HG02610 (cell line): ENCODE measurements around the gene POLK.
"Not testable (repeated sequence)": the region's sequence is repeated elsewhere in the genome, so short reads cannot be mapped to it uniquely, and the experiment has no call there.

Source experiments
- ATAC-seq: cut with Tn5 transposase; IDR thresholded peaks from one replicate; pipeline ENCODE4 v1.9.1; 2021; ENCODE audit warnings: mild to moderate bottlenecking, moderate library complexity; ENCODE audit not compliant: unreplicated experiment

The POLK gene

DNA sequence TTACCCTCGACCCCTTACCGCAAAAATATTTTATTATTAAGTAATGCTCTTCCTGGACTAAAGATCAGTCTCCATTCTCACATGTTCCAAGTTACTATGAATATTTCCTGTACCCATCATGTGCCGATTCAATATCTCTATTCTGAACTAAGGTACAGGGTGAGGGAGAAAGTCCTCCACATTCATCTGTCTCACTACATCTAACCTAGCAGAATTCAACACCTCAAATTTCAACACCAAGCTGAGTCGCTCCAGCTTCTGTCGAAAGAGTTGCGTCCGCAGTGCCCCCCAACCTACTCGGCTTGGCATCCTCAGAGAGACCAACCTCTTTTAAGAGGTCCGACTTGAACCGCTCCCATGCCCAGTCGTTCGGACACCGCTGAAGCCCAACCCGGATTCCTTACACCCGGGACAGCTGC lies 1.3 kb upstream of the POLK start:
- peak; percentile 0 for ATAC-seq

- ATAC-seq, result peak; percentile 22
Measured at GRCh38 chr5:75510836-75511434, 756 bp upstream of the POLK start.

GRCh38 chr5:75512383-75513074 lies 838 bp downstream of the POLK start:
- no peak for ATAC-seq

- no peak for ATAC-seq
Measured at GRCh38 chr5:75513841-75514240, 2.1 kb downstream of the POLK start.

DNA sequence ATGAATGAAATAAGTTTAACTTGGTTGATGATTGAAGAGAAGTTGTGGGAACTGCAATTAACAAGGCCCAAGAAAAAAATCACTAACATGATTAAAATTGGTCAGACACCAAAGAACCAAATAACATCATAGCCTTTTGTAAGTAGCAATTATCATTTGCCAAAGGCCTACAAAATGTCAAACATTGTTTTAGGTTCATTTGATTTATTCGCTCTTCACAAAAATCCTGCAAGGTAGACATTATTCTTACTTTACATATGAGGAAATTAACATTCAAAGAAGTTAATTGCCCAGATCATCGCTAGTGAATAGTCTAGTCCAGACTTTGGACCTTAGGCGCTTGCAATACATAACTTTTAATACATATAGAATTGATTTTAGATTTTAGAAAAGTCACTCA lies 2.6 kb downstream of the POLK start:
- ATAC-seq, result no peak

DNA sequence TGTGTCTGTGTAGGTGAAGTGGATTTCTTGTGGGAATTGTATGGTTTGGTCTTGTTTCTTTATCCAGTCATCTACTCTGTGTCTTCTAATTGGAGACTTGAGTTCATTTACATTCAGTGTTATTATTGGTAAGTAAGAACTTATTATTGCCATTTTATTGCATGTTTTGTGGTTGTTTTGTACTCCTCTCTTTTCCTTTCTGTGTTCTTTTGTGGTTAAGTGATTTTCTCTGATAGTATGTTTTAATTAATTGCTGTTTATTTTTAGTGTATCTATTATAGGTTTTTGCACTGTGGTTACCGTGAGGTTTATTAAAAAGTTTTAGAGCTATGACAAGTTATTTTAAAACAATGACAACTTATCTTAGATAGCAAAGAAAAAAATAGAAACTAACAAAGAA lies 8.1 kb downstream of the POLK start:
- no peak for ATAC-seq

GRCh38 chr5:75521195-75521594 lies 9.5 kb downstream of the POLK start:
- ATAC-seq, result no peak

DNA sequence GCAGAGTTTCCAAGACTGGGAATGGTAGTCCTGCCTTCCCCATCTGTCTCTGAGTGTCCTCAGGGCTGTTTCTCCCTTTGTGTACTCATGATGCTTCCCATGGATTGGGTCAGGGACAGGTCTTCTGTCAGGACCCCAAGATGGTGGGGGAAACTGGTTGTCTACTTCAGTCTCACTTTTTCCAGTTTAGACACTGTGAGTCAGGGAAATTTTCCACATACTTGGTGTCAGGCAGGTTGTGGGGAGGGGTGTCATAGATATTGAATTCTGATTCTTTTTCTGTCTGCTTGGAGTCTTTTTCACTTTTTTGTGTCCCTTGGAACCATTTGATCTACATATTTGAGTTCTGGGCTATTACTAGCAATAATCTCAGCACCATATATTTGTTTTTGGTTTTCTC lies 10.3 kb downstream of the POLK start:
- ATAC-seq, result no peak

- no peak for ATAC-seq
Measured at GRCh38 chr5:75522542-75522941, 10.9 kb downstream of the POLK start.

DNA sequence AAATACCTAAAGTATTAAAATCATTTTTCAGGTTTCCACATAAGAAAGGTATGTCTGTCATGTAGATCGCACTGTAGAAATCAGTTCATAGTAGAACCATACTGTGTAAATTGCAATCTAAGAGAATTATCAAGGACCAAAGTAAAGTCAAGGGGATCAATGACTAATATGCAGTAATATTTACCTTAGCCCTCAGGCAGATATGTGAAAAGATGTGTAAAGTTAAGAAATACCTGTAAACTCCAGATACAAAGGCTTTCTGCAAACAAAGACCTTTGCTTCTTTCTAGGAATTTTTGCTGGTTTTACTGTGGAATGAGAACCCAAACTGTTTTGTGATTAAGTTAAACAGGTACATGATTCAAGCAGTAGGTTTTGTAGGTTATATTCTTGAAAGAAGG lies 11.6 kb downstream of the POLK start:
- no peak for ATAC-seq

DNA sequence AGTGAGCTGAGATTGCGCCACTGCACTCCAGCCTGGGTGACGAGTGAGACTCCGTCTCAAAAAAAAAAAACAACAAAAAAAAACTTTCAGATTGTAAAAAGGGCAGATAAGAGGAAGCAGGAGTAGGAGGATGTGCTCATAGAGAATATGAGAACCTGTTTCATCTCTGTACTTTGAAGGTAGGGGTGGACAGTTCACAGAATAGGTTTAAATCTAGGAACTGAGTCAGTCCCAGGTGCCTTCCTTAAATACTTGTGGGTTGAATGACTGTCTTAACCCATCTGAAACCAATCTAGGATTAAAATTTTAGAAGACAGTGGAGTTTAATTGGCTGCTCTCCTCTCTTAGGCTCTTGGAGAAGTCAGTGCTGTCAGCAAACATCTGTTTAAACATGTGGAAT lies 12.4 kb downstream of the POLK start:
- ATAC-seq, result peak; percentile 96

DNA sequence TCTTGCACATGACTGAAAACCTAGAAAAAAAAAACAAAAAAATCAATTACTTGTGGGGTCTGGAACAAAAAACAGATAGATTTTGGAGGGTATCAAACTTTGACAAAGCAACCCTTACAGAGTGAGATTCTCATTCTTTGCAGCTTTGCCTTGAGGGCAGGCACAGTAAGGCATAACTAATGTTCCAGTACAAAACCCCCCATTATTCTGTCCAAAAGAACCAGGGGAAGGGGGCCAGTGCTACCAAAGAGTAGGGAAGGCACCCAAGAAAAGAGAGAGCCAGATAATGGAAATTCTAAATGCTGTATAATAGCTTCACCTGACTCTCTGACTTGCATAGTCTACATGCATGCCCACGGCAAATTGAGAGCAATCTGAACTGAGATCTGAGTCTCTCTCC lies 12.9 kb downstream of the POLK start:
- ATAC-seq, result no peak

GRCh38 chr5:75525344-75525743 lies 13.7 kb downstream of the POLK start:
- ATAC-seq, result no peak

- no peak for ATAC-seq
Measured at GRCh38 chr5:75526070-75526469, 14.4 kb downstream of the POLK start.

DNA sequence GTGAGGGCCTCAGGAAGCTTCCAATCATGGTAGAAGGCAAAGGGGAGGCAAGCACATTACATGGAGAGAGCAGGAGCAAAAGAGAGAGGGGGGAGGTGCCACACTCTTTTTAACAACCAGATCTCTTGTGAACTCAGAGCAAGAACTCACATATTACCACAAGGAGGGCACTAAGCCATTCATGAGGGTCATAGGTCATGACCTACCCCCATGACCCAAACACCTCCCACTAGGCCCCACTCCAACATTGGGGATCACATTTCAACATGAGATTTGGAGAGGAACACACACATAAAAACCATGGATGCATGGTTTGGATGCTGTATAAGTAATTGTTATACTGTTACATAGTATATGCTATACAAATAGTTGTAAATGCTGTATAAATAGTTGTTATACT lies 17.5 kb downstream of the POLK start:
- ATAC-seq, result no peak

- ATAC-seq, result no peak
Measured at GRCh38 chr5:75532190-75532589, 20.5 kb downstream of the POLK start.

DNA sequence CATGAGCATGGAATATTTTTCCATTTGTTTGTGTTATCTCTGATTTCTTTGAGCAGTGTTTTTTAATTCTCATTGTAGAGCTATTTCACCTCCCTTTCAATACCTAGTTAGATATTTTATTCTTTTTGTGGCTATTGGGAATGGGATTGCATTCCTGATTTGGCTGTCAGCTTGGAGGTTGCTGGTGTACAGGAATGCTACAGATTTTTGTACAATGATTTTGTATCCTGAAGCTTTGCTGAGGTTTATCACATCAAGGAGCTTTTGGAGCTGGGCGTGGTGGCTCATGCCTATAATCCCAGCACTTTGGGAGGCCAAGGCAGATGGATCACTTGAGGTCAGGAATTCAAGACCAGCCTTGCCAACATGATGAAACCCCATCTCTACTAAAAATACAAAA lies 22.0 kb downstream of the POLK start:
- ATAC-seq, result not testable (repeated sequence)

GRCh38 chr5:75534734-75535133 lies 23.0 kb downstream of the POLK start:
- no peak for ATAC-seq

DNA sequence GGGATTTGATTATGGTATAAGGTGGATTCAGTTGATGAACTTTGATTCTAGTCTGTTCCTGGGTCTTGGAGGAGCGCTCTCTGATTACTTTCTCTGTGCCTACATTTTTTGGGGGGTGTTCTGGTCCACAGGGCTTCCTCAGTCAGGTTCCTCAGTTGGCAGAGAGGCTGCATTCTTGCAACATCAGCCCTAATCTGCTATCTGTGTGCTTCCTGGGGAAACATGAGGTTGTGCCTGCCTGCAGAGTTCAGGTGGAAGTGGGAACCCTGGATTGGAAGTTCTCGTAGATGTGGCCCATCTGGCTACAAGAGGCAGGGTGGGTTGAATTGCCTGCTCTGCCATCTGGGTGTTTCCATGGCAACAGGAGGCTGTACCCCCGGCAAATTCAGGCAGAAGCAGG lies 24.5 kb downstream of the POLK start:
- ATAC-seq, result no peak

GRCh38 chr5:75536694-75537360 lies 25.1 kb downstream of the POLK start:
- no peak for ATAC-seq

DNA sequence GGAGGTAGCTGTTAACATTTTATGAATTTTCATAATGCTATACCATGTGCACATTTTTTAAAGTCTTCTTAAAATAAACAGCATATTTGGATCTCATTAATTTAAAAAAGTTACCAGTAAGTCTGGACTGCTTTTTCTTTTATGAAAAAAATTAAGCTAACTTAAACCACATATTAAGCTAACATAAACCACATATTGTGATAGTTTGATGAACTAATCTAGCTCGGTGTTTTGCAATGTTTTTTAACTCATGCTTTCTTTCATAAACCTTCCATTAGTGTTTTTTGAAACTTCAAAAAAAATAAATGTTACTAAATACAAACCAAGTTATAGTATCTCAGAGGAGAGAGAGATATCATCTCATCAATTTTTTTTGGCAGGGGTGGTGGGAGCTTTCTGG lies 26.5 kb downstream of the POLK start:
- no peak for ATAC-seq

DNA sequence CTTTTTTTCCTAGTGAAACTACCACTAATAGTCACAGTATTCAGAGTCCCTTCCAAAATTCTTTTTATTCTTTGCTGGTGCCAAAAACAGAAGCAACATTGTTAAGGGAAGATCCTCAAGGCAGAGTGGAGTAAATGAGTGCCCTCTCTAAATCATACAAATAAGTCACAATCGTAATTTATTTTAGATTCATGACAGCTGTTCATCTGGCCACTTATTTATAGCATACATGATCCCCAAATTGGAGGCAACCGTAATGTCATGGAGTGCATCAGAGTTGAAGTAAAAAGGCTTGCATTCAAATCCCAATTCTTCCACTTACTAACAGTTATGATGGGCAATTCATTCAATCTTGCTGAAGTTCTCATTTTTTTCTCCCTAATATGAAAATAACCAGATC lies 33.4 kb downstream of the POLK start:
- no peak for ATAC-seq
